Measurements from ENCODE around the gene NTNG2.

NTNG2 gene

GRCh38 chr9:132146575-132146974 is 15.3 kb upstream of the NTNG2 start:
- TF ChIP-seq CTCF (IDR thresholded peaks at IDR 0.05; ENCODE audit: borderline replicate concordance, insufficient read depth, low read depth, low read length) = no peak
- H3K4me3 ChIP-seq (ENCODE audit: low read depth, low read length) = no peak overlapping the region

GRCh38 chr9:132147331-132147730 is 14.5 kb upstream of the NTNG2 start:
- no peak for TF ChIP-seq CTCF (IDR thresholded peaks at IDR 0.05; ENCODE audit: borderline replicate concordance, insufficient read depth, low read depth, low read length)
- no peak overlapping the region for H3K4me3 ChIP-seq (ENCODE audit: low read depth, low read length)

- no peak overlapping the region for H3K4me3 ChIP-seq (ENCODE audit: low read depth, low read length)
Observed at GRCh38 chr9:132147839-132148238, 14.0 kb upstream of the NTNG2 start.

GRCh38 chr9:132150256-132150655 is 11.6 kb upstream of the NTNG2 start:
- no peak overlapping the region for H3K4me3 ChIP-seq (ENCODE audit: low read depth, low read length)
- no peak for TF ChIP-seq CTCF (IDR thresholded peaks at IDR 0.05; ENCODE audit: borderline replicate concordance, insufficient read depth, low read depth, low read length)

More at GRCh38 chr9:132147839-132148238, 14.0 kb upstream of the NTNG2 start:
- no peak for TF ChIP-seq CTCF (IDR thresholded peaks at IDR 0.05; ENCODE audit: borderline replicate concordance, insufficient read depth, low read depth, low read length)

- H3K4me3 ChIP-seq (ENCODE audit: low read depth, low read length) = no peak overlapping the region
- TF ChIP-seq CTCF (IDR thresholded peaks at IDR 0.05; ENCODE audit: borderline replicate concordance, insufficient read depth, low read depth, low read length) = no peak
Observed at GRCh38 chr9:132151118-132151517, 10.7 kb upstream of the NTNG2 start.

GRCh38 chr9:132152231-132152630 is 9.6 kb upstream of the NTNG2 start:
- TF ChIP-seq CTCF (IDR thresholded peaks at IDR 0.05; ENCODE audit: borderline replicate concordance, insufficient read depth, low read depth, low read length) = no peak
- no peak overlapping the region for H3K4me3 ChIP-seq (ENCODE audit: low read depth, low read length)

GRCh38 chr9:132154863-132155567 is 6.8 kb upstream of the NTNG2 start:
- no peak for TF ChIP-seq CTCF (IDR thresholded peaks at IDR 0.05; ENCODE audit: borderline replicate concordance, insufficient read depth, low read depth, low read length)
- no peak overlapping the region for H3K4me3 ChIP-seq (ENCODE audit: low read depth, low read length)
